NCI-H128 (cell line): ENCODE results near the gene KRTAP1-4.
"Not testable (repeated sequence)": the region's sequence is repeated elsewhere in the genome, so short reads cannot be mapped to it uniquely, and the experiment has no call there.

ENCODE experiments used
- DNase-seq: peaks from one replicate; lab custom pipeline; 2025; ENCODE audit not compliant: unreplicated experiment; lab: John Stamatoyannopoulos, UW

KRTAP1-4 gene

DNA sequence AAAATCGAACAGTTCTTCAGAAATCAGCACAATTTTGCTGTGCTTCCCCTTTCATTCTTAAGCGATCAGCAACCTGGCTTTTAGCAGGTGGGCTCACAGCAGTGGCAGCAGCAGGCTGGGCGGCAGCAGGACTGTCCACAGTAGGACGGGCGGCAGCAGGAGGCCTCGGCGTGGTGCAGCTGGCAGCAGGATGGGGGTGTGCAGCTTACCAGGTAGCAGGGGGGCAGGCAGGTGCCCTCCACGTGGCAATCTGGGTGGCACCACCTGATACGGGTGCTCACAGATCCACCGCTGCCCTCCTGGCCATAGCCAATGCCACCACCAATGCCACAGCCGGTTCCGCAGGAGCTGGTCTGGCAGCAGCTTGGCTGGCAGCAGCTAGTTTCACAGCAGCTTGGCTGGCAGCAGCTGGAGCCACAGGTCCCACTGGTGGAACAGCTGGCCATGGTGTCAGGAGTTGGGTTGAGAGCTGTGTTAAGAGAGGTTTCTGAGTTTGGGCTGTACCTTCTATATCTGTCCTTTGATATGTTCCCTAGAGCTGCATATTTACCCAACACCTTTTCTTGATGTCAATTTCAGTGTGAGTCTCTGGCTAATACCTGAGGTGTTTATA is at the start of gene KRTAP1-4:
Gene KRTAP1-4 (minus strand): TSS at position 563 of the 613 bp plus-strand sequence. CDS start 117 bp downstream, at position 446.
- no peak for DNase-seq

DNA sequence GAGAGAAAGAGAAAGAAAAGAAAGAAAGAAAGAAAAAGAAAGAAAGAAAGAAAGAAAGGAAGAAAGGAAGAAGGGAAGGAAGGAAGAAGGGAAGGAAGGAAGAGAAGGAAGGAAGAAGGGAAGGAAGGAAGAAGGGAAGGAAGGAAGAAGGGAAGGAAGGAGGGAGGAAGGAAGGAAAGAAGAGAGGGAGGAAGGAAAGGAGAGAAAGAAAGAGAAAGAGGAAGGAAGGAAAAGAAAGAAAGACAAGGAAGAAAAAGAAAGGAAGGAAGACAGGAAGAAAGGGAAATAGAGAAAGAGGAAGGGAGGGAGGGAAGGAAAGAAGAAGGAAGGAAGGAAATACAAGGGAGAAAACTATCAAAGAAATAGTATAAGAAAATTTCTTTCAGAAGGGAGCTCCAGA is 46.8 kb upstream of the KRTAP1-4 start:
- no peak for DNase-seq

GRCh38 chr17:41073676-41074075 is 43.7 kb upstream of the KRTAP1-4 start:
- no peak for DNase-seq

- no peak for DNase-seq
These were observed 41.8 kb upstream of the KRTAP1-4 start for GRCh38 chr17:41071606-41072360.

DNA sequence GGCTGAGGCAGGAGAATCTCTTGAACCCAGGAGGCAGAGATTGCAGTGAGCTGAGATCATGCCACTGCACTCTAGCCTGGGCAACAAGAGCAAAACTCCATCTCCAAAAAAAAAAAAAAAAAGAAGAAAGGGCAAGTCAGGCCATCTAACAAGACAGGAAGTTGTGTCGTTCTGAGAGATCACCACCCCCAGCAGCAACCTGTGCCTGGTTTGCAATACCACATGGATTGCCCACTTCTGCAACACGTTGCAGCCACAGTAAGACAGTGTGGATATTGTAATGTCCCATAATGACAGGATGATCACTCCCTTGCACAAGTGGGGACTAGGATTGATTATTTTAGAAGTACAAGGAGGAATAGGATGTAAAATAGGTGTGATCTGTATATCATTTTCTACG is 39.0 kb upstream of the KRTAP1-4 start:
- DNase-seq, result no peak

GRCh38 chr17:41067281-41067680 is 37.3 kb upstream of the KRTAP1-4 start:
- no peak for DNase-seq

- DNase-seq, result no peak
These were observed 36.0 kb upstream of the KRTAP1-4 start, which contains the start of gene KRTAP2-4 for GRCh38 chr17:41065829-41066624. Gene KRTAP2-4 (minus strand): TSS chr17:41065879. CDS start chr17:41065845, 34 bp downstream.

- not testable (repeated sequence) for DNase-seq
These were observed 35.2 kb upstream of the KRTAP1-4 start for GRCh38 chr17:41065016-41065689.

- no peak for DNase-seq
These were observed 34.3 kb upstream of the KRTAP1-4 start for GRCh38 chr17:41064301-41064700.

DNA sequence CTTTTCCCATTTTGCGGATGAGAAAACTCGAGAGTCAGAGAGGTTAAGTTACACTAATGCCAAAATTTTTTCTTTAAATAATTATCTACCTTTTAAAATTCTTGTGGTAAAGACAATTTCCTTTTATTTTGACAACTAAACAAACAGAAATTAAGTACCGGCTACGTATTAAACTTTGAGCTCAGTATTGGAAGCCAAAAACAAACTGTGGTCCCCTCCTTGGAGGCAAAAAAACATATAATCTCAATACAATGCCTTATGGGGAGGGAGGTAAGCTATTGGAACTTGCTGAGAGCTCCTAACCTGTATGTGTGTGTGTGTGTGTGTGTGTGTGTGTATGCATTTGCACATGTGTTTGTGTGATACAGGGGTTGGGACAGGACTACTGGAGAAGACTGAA is 33.5 kb upstream of the KRTAP1-4 start:
- no peak for DNase-seq

DNA sequence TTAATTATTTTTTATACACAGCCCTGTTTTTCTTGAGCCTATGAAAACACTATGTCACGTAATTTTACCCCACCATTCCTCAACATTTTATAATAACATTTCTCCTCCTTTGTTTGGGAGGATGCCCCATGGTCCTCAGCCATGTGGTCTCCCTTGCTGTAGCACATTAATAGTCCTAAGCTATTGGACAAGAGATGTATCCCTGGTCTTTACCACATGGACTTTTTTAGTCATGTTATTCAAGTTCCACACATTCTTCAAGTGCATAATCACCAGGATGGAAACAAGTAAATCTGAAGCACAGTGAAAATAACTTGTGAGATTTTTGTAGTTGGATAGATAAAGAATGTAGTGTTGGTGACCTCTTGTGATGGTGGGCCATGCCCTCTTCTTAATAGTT is 32.0 kb upstream of the KRTAP1-4 start:
- no peak for DNase-seq

DNA sequence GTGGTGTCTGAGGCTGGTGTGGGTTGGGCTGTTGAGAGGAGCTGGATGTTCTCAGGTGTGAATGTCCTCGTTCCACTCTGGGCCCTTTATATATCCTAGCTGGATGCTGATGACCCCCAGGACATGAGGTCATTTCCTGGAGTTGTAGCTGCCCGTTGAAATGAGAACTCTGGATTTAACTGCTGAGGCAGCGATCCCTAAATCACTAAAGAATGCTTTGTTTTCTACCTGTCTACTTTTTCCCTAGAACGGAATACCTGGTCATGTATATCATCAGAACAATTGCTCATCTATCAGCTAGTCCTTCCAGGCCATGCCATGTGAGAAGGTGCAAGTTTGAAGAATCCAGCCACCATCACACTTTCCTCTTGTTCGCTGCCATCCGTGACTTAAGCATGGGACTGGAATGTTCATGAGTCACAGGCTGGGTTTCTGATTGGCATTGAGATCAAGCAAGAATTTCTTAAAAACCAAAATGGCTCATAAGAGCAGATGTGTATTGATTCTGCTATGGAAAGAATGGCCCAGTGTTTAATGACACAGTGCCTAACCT is 30.1 kb upstream of the KRTAP1-4 start, which contains the start of gene KRTAP2-3:
Gene KRTAP2-3 (minus strand): TSS at position 63 of the 553 bp plus-strand sequence. CDS start 64 bp downstream, outside the sequence.
- DNase-seq, result no peak

- DNase-seq, result not testable (repeated sequence)
These were observed 29.5 kb upstream of the KRTAP1-4 start for GRCh38 chr17:41059276-41060051.

- no peak for DNase-seq
These were observed 28.7 kb upstream of the KRTAP1-4 start for GRCh38 chr17:41058741-41059140.

DNA sequence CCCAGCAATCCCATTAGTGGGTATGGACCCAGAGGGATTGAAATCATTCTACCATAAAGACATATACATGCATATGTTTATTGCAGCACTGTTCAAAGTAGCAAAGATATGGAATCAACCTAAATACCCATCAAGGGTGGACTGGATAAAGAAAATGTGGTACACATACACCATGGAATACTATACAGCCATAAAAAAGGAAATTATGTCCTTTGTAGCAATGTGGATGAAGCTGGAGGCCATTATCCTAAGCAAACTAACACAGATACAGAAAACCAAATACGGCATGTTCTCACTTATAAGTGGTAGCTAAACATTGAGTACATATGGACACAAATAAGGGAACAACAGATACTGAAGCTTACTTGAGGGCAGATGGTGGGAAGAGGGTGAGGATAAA is 27.6 kb upstream of the KRTAP1-4 start:
- no peak for DNase-seq

- DNase-seq, result not testable (repeated sequence)
These were observed 25.1 kb upstream of the KRTAP1-4 start, which contains the start of gene KRTAP2-2 for GRCh38 chr17:41055130-41055529. Gene KRTAP2-2 (minus strand): TSS chr17:41055230. CDS start chr17:41055211, 19 bp downstream.

DNA sequence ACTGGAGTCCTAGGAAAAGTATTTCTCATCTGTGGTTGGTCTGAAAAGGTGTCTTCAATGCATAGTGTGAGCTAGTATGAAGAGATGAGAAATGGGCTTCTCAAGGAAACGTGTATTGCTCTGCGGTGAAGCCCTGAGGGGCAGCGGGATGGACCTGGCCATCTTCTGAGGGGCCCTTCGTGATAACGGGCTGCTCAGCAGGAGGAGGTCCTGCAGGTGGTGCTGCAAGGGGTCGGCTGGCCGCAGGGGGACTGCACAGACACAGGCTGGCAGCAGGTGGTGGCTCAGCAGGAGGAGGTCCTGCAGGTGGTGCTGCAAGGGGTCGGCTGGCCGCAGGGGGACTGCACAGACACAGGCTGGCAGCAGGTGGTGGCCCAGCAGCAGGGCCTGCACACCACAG is 24.6 kb upstream of the KRTAP1-4 start:
- not testable (repeated sequence) for DNase-seq

GRCh38 chr17:41054025-41054424 is 24.0 kb upstream of the KRTAP1-4 start:
- DNase-seq, result no peak

DNA sequence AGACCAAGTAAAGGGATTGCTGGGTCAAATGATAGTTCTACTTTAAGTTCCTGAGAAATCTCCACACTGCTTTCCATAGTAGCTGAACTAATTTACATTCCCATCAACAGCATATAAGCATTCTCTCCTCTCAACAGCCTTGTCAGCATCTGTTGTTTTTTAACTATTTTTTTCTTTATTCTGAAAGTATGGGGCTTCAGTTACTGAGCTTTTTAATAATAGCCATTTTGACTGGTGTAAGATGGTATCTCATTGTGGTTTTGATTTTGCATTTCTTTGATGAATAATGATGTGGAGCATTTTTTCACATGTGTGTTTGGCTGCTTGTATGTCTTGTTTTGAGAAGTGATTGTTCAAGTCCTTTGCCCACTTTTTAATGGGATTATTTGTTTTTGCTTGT is 22.6 kb upstream of the KRTAP1-4 start:
- DNase-seq, result no peak

- no peak for DNase-seq
These were observed 19.1 kb upstream of the KRTAP1-4 start for GRCh38 chr17:41049110-41049509.
